Dermis blood vessel endothelial cell (primary cell): ENCODE results near the gene CHMP4A. TPM values are rescaled to one million over a fixed set of nuclear protein-coding genes. Genes with fewer than 3 reads are reported as not detected.
A peak's percentile ranks its signal among the peaks of the same experiment; 100 is the strongest.

Source experiments
- DNase-seq: peaks from one replicate; pipeline ENCODE4 v3.0.0; 2010
- total RNA-seq: library from RNA; depleted of rRNA; stranded (reverse); fragments of >200 nt; gene quantifications from 2 replicates; pipeline ENCODE4 v1.2.3, GENCODE V29; 2014

The CHMP4A gene
- total RNA-seq, 1 donor from 2014 or later: 39.3 TPM

- DNase-seq: no peak
These were observed 18.5 kb downstream of the CHMP4A start for GRCh38 chr14:24194873-24195185.

DNA sequence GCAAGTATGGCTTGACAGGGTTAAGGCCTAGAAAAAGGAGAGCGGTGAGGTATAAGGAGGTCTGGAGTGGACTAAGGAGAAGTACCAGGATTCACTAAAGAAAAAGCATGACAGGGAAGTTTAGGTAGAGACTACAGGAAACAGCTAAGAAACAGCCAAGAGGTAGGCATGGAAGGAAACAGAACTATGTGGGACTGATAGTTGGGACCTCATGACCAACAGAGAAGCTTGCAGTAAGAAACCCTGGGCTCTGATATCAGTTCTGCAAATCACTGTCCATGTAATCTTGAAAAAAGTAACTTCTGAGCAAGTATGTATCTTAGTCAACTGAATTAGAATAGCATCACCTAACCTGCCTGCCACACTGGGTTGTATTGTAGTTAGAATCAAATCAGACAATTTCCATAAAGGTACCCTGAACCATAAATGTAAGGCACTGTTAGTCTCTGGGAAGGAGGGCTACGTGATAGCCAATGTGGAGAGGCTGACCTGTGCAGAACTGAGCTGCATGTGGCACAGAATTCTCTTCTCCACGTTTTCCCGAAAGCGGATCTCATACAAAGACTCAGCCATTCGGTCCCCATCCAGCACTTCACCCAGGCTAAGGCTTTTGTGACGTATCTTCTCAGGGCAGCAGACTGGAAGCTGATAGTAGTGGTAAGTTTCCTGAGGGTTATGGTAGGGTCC lies 19.0 kb downstream of the CHMP4A start:
- no peak for DNase-seq

DNA sequence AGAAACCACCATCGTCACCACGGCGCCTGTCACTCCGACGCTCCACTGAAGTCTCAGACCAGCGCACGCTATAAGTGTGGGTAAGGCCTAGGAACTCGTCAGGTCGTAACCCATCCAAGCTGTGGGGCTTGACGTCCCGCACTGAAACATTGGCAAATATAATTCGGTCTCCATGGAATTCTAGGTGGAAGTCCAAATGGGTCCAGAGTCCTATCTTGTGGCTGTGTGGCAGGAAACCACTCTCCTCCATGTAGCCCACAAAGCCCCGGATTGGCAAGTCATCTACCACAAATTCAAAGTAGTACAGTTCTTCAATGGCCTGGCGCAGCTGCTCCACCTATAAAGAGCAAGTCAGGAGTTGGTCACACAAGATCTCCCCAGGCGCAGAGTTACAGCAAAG lies 20.4 kb downstream of the CHMP4A start:
- no peak for DNase-seq

DNA sequence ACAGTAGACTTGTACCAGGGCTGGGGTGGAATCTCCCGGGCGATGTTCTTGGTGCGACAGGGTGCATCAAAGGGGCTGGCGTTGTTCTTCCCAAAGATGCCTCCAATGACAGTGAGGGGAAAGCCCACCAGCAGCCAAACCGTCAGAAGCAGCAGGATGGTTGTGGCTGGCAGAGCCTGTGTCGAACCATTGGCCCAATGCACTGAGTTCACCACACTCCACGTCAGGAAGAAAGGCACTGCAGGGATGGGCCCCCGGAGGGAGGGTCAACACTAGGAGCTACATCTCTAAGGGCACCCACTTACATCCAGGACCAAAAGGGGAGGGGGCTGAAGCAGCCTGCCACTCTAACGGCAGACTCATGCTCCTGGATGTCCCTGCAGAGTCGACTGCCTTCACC lies 22.9 kb downstream of the CHMP4A start:
- DNase-seq: no peak

DNA sequence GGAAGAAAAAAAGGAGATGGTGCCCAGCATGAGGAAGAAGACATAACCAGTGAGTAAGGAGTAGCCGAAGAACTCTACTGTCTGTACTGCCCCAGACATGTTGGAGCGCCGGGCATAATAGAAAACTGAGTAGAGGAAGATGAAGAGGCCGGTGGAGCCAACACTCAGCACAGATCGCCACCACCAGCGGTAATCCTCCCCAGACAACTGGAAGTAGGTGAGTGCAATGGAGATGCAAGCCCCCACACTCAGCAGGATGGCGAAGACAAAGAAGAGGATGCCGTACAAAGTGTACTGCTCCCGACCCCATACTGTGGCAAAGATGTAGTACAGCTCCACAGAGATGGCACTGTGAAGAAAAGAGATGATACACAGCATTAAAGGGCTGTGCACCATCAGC lies 23.8 kb downstream of the CHMP4A start:
- DNase-seq: no peak

GRCh38 chr14:24189059-24189375 lies 24.3 kb downstream of the CHMP4A start:
- DNase-seq: no peak

GRCh38 chr14:24188251-24189058 lies 24.8 kb downstream of the CHMP4A start, which contains the start of gene IPO4:
TSS of gene IPO4 (minus strand) at chr14:24188816. CDS start at chr14:24188787, 29 bp downstream.
- peak; percentile 99 for DNase-seq

- DNase-seq: no peak
These were observed 25.8 kb downstream of the CHMP4A start for GRCh38 chr14:24187539-24187915.

- no peak for DNase-seq
These were observed 26.3 kb downstream of the CHMP4A start for GRCh38 chr14:24186831-24187538.

DNA sequence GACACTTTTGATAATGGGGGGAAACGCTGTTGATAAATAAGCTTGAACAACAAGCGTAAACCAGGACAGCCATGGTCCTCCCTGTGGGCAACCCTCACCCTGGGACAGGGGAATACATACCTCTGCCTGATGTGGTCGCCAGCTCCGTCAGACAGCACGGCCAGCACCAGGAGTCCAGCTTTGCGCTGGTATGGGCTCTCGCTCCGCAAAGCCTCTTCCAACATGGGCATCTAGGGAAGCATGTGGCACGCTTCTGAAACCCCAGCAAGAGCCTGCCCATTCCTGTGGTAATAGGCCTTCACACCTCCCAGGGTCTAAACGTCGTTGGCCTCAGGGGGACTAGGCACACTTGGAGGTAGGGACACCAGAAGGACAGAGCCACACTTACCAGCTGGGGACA lies 27.5 kb downstream of the CHMP4A start:
- DNase-seq: no peak

DNA sequence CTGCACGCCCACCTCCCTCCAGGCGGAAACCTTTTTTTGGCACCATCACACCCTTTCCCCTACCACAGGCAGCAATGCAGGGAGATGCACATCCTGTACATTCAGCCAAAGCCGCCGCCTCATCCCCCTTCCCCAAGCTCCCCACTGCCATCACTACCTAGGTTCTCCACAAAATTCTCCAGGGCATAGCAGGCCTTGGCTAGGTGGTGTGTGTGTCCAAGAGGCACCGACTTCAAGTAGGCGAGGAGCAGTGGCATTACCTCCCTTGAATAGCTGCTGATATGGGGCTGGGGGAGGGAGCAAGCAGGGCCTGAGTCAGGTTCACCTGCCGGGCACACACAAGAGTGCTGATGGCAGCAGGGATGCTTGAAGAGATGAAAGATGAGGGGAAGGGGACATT lies 28.3 kb downstream of the CHMP4A start:
- no peak for DNase-seq

DNA sequence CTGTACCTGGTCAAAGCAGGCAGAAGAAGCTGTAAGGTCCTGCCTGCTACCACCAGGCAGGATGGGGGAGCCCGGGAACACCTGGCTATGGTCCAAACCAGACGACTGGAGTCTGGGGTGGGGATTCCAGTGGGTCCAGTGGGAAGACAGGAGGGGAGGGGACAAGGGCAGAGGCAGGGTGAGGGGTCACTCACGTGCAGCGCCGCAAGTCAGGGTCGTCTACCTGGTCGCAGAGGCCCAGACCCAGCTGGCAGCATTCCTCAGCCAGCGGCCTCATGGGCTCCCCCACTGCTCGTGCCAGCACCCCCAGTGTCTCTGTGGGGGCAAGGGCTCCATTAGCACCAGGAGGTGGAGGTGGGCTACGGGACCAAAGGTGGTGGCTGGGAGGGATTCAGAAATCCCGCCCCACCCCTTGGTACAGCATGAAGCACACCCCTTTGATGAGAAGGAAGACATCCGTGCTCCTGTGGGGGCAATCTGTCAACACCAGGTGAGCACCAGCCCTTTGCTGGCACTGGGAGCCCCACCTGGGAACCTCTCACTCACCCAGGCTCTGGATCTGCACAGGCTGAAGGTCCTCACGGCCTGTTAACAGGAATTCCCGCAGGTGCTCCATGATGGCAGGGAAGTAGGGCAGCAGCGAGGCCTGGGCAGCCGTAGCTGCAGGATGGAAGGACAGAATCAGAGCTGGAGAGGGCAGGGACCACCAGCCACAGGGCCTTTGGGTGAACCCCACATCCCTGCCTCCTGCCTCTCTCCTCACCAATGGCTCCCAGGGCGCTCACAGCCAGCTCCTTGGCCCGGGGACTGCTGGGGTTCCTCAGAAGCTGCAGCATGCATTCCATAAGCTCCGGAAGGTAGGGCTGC lies 29.0 kb downstream of the CHMP4A start:
- DNase-seq: no peak

- DNase-seq: no peak
These were observed 30.2 kb downstream of the CHMP4A start for GRCh38 chr14:24183014-24183481.

- no peak for DNase-seq
These were observed 31.0 kb downstream of the CHMP4A start for GRCh38 chr14:24182110-24182882.

GRCh38 chr14:24181371-24182077 lies 31.8 kb downstream of the CHMP4A start:
- no peak for DNase-seq

DNA sequence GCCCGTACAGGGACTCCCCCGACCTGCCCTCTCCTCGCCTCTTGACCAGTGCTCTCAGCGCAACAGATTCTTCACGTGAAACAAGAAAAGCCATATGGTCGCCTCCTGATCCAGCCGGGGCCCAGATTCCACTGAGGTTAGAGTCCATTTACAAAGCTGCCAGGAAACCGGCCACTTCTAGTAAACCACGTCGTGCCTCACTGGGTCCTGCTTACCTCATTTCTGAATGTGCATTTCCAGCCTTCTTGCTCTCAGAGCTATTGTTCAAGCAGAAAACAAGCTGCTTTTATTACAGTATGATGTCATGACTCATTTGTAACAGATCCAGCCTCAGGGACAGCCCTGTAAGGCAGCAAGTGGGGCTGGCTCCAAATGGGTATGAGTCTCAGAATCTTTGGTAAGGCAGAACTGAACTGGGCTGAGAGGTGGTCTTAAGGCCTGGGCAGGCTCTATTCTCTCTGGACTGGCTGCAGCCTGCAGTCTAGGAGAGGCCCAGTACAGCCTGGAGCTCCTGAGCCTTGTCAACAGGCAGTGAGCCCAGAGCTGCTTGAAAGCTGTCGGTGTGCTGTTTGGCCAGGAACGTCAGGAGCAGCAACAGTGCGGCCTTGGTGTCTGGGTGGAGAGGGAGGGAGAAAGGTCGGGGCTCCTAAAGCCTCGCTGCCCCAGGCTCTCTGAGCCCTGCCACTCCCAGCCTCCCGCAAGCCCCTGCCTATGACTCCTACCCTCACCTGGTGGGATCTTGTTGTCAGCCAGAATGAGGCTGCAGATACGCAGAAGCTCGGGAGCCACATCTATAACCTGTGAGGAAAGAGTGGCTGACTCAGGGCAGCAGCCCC lies 33.1 kb downstream of the CHMP4A start:
- peak; percentile 73 for DNase-seq

GRCh38 chr14:24179294-24179960 lies 33.9 kb downstream of the CHMP4A start:
- DNase-seq: no peak

- no peak for DNase-seq
These were observed 34.7 kb downstream of the CHMP4A start for GRCh38 chr14:24178399-24179178.

- no peak for DNase-seq
These were observed 35.4 kb downstream of the CHMP4A start for GRCh38 chr14:24177891-24178290.
